EL (cell line): ENCODE data around the gene NFX1.

ENCODE experiments used
- DNase-seq: peaks from one replicate; pipeline ENCODE4 v3.0.0-alpha.2; 2016

The NFX1 gene

GRCh38 chr9:33267151-33267767 lies 23.1 kb upstream of the NFX1 start:
- DNase-seq = no peak

GRCh38 chr9:33270146-33270545 lies 20.2 kb upstream of the NFX1 start:
- DNase-seq = no peak

GRCh38 chr9:33272061-33272460 lies 18.3 kb upstream of the NFX1 start:
- peak; percentile 18 for DNase-seq

GRCh38 chr9:33273266-33273971 lies 16.9 kb upstream of the NFX1 start:
- no peak for DNase-seq

DNA sequence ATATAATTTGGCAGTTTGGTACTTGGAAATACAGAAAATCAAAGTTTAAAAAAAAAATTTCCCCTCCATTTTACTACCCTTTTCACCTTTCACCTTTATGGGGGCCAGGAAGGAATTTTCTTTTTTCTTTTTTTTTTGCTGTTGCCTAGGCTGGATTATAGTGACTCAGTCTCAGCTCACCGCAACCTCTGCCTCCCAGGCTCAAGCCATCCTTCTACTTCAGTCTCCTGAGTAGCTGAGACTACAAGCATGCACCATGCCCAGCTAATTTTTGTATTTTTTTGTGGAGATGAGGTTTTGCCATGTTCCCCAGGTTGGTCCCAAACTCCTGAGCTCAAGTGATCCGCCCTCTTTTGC lies 16.4 kb upstream of the NFX1 start:
- peak; percentile 16 for DNase-seq

DNA sequence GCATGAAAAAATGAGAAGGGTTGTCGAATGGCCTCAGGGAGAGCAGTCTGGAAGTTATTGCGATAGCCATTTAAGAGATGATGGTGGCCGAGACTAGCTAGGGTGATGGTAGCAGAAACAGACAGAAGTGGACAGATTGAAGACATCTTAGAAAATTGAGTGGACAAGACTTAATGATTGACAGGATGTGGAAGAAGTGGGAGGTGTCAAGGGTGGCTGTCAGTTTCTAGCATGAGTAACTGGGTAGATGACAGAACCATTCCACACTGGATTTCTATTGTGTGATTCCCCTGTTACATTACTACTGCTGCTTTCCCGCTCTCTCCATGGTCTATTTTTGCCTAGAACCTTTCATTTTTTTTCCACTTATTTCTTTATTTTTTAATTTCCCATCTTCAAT lies 12.8 kb upstream of the NFX1 start:
- no peak for DNase-seq

- no peak for DNase-seq
Observed at GRCh38 chr9:33285502-33285901, 4.8 kb upstream of the NFX1 start.

GRCh38 chr9:33287087-33287490 lies 3.2 kb upstream of the NFX1 start:
- peak; percentile 69 for DNase-seq

GRCh38 chr9:33288235-33288634 lies 2.1 kb upstream of the NFX1 start:
- DNase-seq = no peak

GRCh38 chr9:33288828-33289483 lies 1.4 kb upstream of the NFX1 start:
- no peak for DNase-seq

- DNase-seq = no peak
Observed at GRCh38 chr9:33289496-33289895, 820 bp upstream of the NFX1 start.

- DNase-seq = no peak
Observed at GRCh38 chr9:33289936-33290246, 425 bp upstream of the NFX1 start.

DNA sequence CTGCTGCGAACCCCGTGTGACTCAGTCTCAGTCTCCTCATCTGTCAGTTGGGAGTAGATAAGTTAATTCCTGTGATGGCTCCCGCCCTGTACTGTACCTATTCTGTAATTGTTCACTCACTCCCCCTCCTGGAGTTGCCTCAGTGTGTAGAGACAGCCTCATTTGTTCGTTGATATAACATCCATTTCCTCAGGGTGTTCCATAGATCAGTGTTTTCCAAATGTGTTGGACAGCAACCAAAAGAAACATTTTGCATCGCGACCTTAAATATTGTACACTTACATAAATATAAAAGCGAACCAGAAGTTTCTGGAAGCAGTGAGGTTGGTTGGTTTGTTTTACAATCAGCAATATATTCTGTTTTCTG lies 698 bp downstream of the NFX1 start:
- DNase-seq = no peak

DNA sequence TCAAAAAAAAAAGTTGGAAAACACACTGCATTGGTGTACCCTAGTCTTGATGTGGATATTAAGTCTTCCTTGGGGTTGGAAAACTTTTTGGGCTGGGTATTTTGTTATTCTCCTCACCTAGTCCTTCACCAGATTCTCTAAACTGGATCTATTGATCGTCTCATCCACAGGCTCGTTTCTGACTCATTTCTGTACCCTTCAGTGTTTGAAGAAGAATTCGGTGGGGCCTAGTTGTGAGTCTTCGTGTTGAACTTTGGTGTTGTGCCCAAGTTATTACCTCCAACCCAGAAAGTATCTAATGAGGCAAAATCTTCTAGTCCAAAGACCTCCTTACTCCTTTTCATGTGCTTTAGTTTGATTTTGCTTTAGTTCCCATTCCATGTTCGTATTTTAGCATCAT lies 1.6 kb downstream of the NFX1 start:
- DNase-seq = no peak

DNA sequence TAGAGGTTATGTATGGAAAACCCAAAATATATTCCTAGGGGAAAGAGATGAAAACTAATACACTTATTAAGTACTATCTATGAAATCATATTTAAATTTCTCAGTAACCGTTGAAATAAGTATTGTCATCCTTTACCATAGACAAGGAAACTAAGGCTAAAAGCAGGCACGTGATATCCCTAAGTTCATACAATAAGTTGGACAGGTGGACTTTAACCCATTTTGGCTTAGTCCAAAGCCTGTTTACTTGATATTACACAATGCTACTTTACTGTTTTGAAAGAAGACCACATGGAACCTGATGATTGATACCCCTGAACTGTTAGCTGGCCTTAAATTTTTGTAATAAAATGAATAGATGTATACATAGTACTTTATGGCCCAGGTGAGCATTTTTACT lies 3.5 kb downstream of the NFX1 start:
- no peak for DNase-seq

GRCh38 chr9:33294670-33295432 lies 4.5 kb downstream of the NFX1 start:
- no peak for DNase-seq

- no peak for DNase-seq
Observed at GRCh38 chr9:33295571-33295970, 5.3 kb downstream of the NFX1 start.

- DNase-seq = no peak
Observed at GRCh38 chr9:33297432-33297831, 7.1 kb downstream of the NFX1 start.

DNA sequence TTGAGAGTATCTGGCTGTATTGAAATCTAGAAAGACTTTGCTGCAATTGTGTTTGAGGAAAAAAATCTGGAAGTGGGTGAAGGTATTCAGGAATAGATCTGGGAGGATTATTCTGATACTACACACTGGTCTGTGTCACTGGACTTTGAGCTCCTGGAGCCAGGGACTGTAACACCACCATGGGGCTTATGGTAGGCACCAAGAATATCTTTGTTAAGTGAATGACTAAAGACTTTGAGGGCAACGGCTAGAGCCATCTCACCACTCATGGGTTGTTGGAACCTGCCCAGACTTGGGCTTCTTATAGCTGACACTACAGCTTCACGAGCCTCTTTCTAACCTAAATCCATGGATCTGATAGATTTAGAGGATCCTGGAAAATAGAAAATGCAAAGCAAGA lies 10.2 kb downstream of the NFX1 start:
- no peak for DNase-seq

DNA sequence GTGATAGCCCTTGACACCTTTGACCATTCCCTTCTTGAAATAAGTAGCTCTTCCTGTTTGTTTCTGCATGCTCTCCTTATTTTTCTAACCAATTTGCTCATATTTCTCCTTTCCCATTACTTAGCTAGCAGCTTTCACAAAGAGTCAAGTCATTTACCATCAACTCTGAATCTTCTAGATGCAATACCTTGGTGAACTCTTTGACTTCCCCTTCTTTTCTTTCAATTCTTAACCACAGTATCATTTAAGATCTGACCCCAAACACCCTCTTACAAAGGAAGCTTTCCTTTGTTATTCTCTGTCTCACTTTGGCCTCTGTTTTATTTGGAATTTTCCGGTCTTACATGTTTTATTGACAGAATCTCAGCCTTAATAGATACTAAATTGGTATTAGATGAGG lies 14.0 kb downstream of the NFX1 start:
- no peak for DNase-seq

- no peak for DNase-seq
Observed at GRCh38 chr9:33306037-33306436, 15.7 kb downstream of the NFX1 start.

- DNase-seq = no peak
Observed at GRCh38 chr9:33307067-33307466, 16.8 kb downstream of the NFX1 start.

DNA sequence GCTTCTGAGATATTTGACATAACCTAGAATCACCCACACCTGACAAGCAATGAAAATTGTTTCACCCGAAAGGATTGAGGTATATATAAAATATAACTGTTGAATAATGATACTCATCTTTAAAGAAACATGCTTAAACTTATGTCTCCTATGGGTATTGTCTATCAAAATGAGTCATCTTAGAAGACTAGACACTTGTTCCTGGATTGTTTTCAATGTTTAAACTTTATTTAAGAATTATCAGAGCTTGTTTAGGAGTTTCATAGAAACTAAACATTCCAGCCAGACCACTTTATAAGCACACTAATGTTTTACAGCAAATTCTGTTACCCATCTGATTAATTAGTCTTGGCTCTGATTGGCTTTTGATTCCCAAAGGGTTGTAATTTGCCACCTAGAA lies 19.6 kb downstream of the NFX1 start:
- no peak for DNase-seq

- no peak for DNase-seq
Observed at GRCh38 chr9:33310748-33311147, 20.4 kb downstream of the NFX1 start.
